Endothelial cell of umbilical vein (primary cell): Measurements from ENCODE around the gene RXYLT1.

ENCODE experiments used
- EZH2 ChIP-seq: IDR thresholded peaks from 2 replicates; pipeline ENCODE4 v1.6.1; 2012; ENCODE audit warnings: borderline replicate concordance, low read depth, mild to moderate bottlenecking, moderate library complexity, low read length, inconsistent platforms; ENCODE audit not compliant: severe bottlenecking
- JUN ChIP-seq: IDR thresholded peaks from 2 replicates; pipeline ENCODE4 v1.6.1; 2011; ENCODE audit warnings: borderline replicate concordance, low read depth; ENCODE audit not compliant: insufficient read length, insufficient read depth
- POLR2A ChIP-seq: IDR thresholded peaks from 2 replicates; pipeline ENCODE4 v1.6.1; 2012; ENCODE audit warnings: low read depth, mild to moderate bottlenecking, control low read depth, low read length
- POLR2AphosphoS5 ChIP-seq: IDR thresholded peaks from 2 replicates; pipeline ENCODE4 v1.6.1; 2012; ENCODE audit warnings: low read depth, mild to moderate bottlenecking, control low read depth, low read length, moderate library complexity; ENCODE audit not compliant: insufficient read depth
- TF ChIP-seq, protein P1 (sequence below), 2 donors: IDR thresholded peaks; 1 replicate in 1 of 2; 2 replicates in 1 of 2; pipeline ENCODE4 v1.5.1; 2011; ENCODE audit warnings: low read length in 2 of 2, mild to moderate bottlenecking in 2 of 2, moderate library complexity in 2 of 2, control low read depth in 1 of 2, inconsistent platforms in 1 of 2, low read depth in 1 of 2; ENCODE audit not compliant: insufficient read depth in 1 of 2; ENCODE audit errors: extremely low read depth in 1 of 2
- TF ChIP-seq, protein P2 (sequence below): IDR thresholded peaks from 2 replicates; pipeline ENCODE4 v1.6.1; 2011; ENCODE audit not compliant: insufficient read depth, insufficient read length

DNA sequence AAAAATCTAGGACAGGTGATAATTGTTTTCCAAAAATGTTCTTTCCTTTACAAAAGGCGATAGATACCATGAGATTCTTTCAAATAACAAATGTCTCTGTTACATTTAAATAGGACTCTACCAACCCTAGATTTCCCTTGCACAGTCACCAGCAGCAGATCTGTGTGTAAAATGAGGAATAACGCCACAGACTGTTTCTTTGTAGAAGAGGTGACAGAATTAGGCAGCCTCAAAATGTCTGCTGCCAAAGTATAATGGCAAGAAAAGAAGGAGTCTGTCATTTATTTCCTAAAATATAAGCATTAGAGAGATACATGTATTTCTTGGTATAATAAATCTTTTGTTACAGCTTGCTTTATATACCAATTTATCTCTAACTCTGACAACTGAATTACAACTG lies 56.3 kb downstream of the RXYLT1 start:
- TF ChIP-seq, protein P1, sequence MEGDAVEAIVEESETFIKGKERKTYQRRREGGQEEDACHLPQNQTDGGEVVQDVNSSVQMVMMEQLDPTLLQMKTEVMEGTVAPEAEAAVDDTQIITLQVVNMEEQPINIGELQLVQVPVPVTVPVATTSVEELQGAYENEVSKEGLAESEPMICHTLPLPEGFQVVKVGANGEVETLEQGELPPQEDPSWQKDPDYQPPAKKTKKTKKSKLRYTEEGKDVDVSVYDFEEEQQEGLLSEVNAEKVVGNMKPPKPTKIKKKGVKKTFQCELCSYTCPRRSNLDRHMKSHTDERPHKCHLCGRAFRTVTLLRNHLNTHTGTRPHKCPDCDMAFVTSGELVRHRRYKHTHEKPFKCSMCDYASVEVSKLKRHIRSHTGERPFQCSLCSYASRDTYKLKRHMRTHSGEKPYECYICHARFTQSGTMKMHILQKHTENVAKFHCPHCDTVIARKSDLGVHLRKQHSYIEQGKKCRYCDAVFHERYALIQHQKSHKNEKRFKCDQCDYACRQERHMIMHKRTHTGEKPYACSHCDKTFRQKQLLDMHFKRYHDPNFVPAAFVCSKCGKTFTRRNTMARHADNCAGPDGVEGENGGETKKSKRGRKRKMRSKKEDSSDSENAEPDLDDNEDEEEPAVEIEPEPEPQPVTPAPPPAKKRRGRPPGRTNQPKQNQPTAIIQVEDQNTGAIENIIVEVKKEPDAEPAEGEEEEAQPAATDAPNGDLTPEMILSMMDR (IDR thresholded peaks at IDR 0.05; ENCODE audit: extremely low read depth in 1 of 2, insufficient read depth in 1 of 2, low read depth in 1 of 2, low read length in 2 of 2): no peak
- TF ChIP-seq EZH2 (no peak), POLR2A (no peak), JUN (no peak), POLR2AphosphoS5 (no peak)
- TF ChIP-seq, protein P2, sequence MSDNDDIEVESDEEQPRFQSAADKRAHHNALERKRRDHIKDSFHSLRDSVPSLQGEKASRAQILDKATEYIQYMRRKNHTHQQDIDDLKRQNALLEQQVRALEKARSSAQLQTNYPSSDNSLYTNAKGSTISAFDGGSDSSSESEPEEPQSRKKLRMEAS: no peak
